Measurements from ENCODE around the gene XPC. TPM values are rescaled to one million over a fixed set of nuclear protein-coding genes. Genes with fewer than 3 reads are reported as not detected.

XPC gene
- total and polyA plus RNA-seq, 2 of the 8 experiments (the other 6 are each of a cell fraction or from before 2014, with no cell fraction given): 8.8 to 27.3 TPM

GRCh38 chr3:14147066-14147435 lies 31.4 kb downstream of the XPC start (continued):
- TF ChIP-seq RNF2 (IDR thresholded peaks at IDR 0.05; ENCODE audit: borderline replicate concordance, low read depth, low read length, missing control alignments, poor library complexity, severe bottlenecking) (no peak), JUN (IDR thresholded peaks at IDR 0.05; ENCODE audit: low read depth, low read length) (no peak), EZH2 (IDR thresholded peaks at IDR 0.05; ENCODE audit: low read depth, low read length, severe bottlenecking) (no peak), SRF (IDR thresholded peaks at IDR 0.05; ENCODE audit: low read depth, low read length) (no peak), MAFK (IDR thresholded peaks at IDR 0.05; ENCODE audit: low read depth, low read length) (no peak), SP1 (IDR thresholded peaks at IDR 0.05; ENCODE audit: low read depth, low read length) (no peak), ATF3 (IDR thresholded peaks at IDR 0.05; ENCODE audit: insufficient read depth, low read depth, low read length) (no peak), KDM4A (IDR thresholded peaks at IDR 0.05; ENCODE audit: low read depth, low read length, severe bottlenecking) (no peak), ZNF274 (IDR thresholded peaks at IDR 0.05; ENCODE audit: borderline replicate concordance, extremely low read depth, low read length) (no peak)

All from H1 (cell line).